ENCODE results near the gene MAPKAPK5. TPM values are rescaled to one million over a fixed set of nuclear protein-coding genes. Genes with fewer than 3 reads are reported as not detected.

Gene MAPKAPK5
- total and polyA plus RNA-seq, 9 of the 15 experiments (the other 6 are each of a cell fraction or from before 2014, with no cell fraction given), result 11.6 to 72.1 (median 60.4) TPM

DNA sequence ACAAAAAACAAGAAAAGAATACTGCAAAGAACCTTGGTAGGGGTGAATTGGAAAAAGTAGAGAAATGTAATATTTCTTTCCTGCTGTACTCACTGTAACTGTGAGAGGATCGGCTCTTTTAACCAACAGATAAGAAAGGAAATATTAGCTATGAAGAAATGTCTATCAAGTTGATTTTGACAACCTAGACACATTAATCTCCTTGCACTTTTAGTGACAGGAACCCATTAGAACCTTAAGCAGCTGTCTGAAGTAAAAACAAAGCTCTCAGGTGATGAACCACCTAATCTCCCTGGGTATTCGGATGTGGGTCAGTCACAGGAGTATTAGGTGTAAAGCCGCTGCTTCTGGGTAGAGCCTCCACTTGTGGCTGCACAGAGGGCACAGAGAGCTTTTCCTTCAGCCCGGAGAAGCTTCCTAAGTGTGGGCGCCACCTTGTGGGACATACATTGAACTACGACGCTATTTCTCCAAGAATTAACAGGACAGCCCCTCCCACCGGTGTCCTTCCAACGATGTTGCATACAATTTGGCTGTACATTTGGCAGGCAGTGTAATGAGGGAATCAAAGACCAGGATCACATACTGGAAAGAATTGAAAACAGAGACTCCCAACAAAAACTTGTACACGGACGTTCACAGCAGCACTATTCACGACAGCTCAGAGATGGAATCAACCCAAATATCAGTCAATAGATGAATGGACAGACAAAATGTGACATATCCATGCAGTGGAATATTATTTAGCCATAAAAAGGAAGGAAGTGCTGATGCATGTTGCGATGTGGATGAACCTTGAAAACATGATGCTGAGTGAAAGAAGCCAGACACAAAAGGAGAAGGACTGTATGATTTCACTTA is 28.9 kb upstream of the MAPKAPK5 start (continued):
- TF ChIP-seq ZC3H11A (IDR thresholded peaks at IDR 0.05; ENCODE audit: low read depth, low read length) (no peak), KDM4B (IDR thresholded peaks at IDR 0.05; ENCODE audit: borderline replicate concordance in 2 of 2, low read depth in 1 of 2) (no peak), MYNN (IDR thresholded peaks at IDR 0.05) (0 out of 2 replicates have a peak, but pooled peaks have one; percentile 53), MYNN (CRISPR knock-in tag; IDR thresholded peaks at IDR 0.05) (no peak), ARNT (IDR thresholded peaks at IDR 0.05) (peak in 1 of 2 experiments; percentile 33; a peak in 1 of 4 replicates), RBM25 (IDR thresholded peaks at IDR 0.05; ENCODE audit: low read depth, low read length, severe bottlenecking) (no peak), BRCA1 (IDR thresholded peaks at IDR 0.05) (no peak), BRCA1 (CRISPR knock-in tag; IDR thresholded peaks at IDR 0.05) (no peak), TBP (optimal IDR thresholded peaks at IDR 0.05; ENCODE audit: low read depth, low read length) (no peak), SIX5 (IDR thresholded peaks at IDR 0.05; ENCODE audit: borderline replicate concordance in 1 of 2, insufficient read depth in 1 of 2, low read depth in 1 of 2, low read length in 2 of 2) (no peak), RFX5 (IDR thresholded peaks at IDR 0.05; ENCODE audit: low read depth, low read length) (no peak), U2AF1 (optimal IDR thresholded peaks at IDR 0.05; ENCODE audit: low read depth, low read length) (no peak), TAF9B (IDR thresholded peaks at IDR 0.05; ENCODE audit: partially characterized antibody) (no peak), ATF1 (CRISPR knock-in tag; IDR thresholded peaks at IDR 0.05) (no peak), ATF1 (tag; IDR thresholded peaks at IDR 0.05) (0 out of 2 replicates have a peak, but pooled peaks have one; percentile 14), ZNF431 (CRISPR knock-in tag; IDR thresholded peaks at IDR 0.05) (no peak), TFAM (CRISPR knock-in tag; conservative IDR thresholded peaks at IDR 0.05) (no peak), ZNF274 (IDR thresholded peaks at IDR 0.05; ENCODE audit: borderline replicate concordance, low read depth, low read length) (no peak), KAT8 (IDR thresholded peaks at IDR 0.05; ENCODE audit: low read depth) (no peak), NFRKB (IDR thresholded peaks at IDR 0.05; ENCODE audit: low read depth) (no peak), HNRNPL (IDR thresholded peaks at IDR 0.05; ENCODE audit: low read depth, low read length) (no peak), CC2D1A (IDR thresholded peaks at IDR 0.05) (peak; percentile 63; the same call in 1 of the 2 replicates), ZNF551 (CRISPR knock-in tag; IDR thresholded peaks at IDR 0.05) (no peak), POLR2AphosphoS5 (IDR thresholded peaks at IDR 0.05; ENCODE audit: control insufficient read depth, insufficient read depth, low read depth, low read length) (no peak)
- TF ChIP-seq, protein P1, sequence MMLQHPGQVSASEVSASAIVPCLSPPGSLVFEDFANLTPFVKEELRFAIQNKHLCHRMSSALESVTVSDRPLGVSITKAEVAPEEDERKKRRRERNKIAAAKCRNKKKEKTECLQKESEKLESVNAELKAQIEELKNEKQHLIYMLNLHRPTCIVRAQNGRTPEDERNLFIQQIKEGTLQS (IDR thresholded peaks at IDR 0.05), result no peak
- TF ChIP-seq, protein P1 (CRISPR knock-in tag; conservative IDR thresholded peaks at IDR 0.05), result no peak
- TF ChIP-seq, protein P2, sequence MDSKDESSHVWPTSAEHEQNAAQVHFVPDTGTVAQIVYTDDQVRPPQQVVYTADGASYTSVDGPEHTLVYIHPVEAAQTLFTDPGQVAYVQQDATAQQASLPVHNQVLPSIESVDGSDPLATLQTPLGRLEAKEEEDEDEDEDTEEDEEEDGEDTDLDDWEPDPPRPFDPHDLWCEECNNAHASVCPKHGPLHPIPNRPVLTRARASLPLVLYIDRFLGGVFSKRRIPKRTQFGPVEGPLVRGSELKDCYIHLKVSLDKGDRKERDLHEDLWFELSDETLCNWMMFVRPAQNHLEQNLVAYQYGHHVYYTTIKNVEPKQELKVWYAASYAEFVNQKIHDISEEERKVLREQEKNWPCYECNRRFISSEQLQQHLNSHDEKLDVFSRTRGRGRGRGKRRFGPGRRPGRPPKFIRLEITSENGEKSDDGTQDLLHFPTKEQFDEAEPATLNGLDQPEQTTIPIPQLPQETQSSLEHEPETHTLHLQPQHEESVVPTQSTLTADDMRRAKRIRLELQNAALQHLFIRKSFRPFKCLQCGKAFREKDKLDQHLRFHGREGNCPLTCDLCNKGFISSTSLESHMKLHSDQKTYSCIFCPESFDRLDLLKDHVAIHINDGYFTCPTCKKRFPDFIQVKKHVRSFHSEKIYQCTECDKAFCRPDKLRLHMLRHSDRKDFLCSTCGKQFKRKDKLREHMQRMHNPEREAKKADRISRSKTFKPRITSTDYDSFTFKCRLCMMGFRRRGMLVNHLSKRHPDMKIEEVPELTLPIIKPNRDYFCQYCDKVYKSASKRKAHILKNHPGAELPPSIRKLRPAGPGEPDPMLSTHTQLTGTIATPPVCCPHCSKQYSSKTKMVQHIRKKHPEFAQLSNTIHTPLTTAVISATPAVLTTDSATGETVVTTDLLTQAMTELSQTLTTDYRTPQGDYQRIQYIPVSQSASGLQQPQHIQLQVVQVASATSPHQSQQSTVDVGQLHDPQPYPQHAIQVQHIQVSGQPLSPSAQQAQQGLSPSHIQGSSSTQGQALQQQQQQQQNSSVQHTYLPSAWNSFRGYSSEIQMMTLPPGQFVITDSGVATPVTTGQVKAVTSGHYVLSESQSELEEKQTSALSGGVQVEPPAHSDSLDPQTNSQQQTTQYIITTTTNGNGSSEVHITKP (IDR thresholded peaks at IDR 0.05; ENCODE audit: partially characterized antibody), result no peak
